K562 (cell line): ENCODE data around the gene GPR78.

Experiments
- CHD2 ChIP-seq: IDR thresholded peaks from 2 replicates; pipeline ENCODE4 v1.6.1; 2011; ENCODE audit warnings: low read depth, low read length
- GABPA ChIP-seq: fragments of 200-800 bp; sonication (Bioruptor generic); conservative IDR thresholded peaks from 2 replicates; pipeline ENCODE4 v1.6.1; 2016; ENCODE audit warnings: low read depth, missing genetic modification characterization, missing compliant biosample characterization
- GABPB1 ChIP-seq: sonication (generic); formaldehyde crosslinking; IDR thresholded peaks from 2 replicates; pipeline ENCODE4 v1.8.0; 2022; ENCODE audit warnings: mild to moderate bottlenecking, missing genetic modification reagents
- NRF1 ChIP-seq, 2 experiments: fragments of 450-650 bp; IDR thresholded peaks in 1 of 2; conservative IDR thresholded peaks in 1 of 2; 2 replicates each; pipeline ENCODE4 v1.6.1; 2014; ENCODE audit warnings: mild to moderate bottlenecking in 2 of 2
- TF ChIP-seq, protein P1 (sequence below): fragments of 450-650 bp; IDR thresholded peaks from 2 replicates; pipeline ENCODE4 v1.6.1; 2016; ENCODE audit warnings: low read depth
- TF ChIP-seq, protein P2 (sequence below), 2 experiments: IDR thresholded peaks; 2 replicates each; pipeline ENCODE4 v1.6.1; 2011; ENCODE audit warnings: borderline replicate concordance in 1 of 2, control low read depth in 1 of 2, low read depth in 1 of 2, low read length in 1 of 2, mild to moderate bottlenecking in 1 of 2, mixed read lengths in 1 of 2, moderate library complexity in 1 of 2; ENCODE audit not compliant: insufficient read depth in 1 of 2, insufficient read length in 1 of 2, poor library complexity in 1 of 2, severe bottlenecking in 1 of 2; ENCODE audit errors: extremely low read depth in 1 of 2
- TF ChIP-seq, protein P3 (sequence below): sonication (generic); formaldehyde crosslinking; IDR thresholded peaks from 2 replicates; pipeline ENCODE4 v1.8.0; 2023; ENCODE audit warnings: mild to moderate bottlenecking, missing genetic modification reagents

DNA sequence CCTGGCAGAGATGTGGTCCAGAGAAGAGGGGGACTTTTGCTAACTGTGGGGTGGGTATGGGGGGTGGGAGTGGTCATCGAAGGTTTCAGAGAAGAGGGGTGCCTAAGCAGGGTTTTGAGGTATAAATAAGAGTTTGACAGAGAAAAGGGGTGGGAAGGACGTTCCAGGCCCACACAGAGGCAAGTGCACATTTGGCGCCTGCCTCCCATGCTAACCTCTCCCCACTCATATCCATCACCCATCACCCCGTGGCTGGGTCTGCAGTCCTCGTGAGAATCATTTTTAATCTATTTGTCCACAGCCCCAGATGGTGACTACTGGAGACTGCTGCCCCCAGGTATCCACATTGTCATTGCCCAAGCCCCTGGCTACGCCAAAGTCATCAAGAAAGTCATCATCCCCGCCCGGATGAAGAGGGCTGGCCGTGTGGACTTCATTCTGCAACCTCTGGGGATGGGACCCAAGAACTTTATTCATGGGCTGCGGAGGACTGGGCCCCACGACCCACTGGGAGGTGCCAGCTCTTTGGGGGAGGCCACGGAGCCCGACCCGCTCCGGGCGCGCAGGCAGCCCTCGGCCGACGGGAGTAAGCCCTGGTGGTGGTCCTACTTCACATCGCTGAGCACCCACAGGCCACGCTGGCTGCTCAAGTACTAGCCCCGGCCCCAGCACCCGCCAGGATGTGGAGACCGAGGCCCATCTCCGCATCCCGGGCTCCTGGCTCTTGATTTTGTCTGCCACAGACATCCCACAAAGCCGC is 38.9 kb downstream of the GPR78 start:
- TF ChIP-seq, protein P1, sequence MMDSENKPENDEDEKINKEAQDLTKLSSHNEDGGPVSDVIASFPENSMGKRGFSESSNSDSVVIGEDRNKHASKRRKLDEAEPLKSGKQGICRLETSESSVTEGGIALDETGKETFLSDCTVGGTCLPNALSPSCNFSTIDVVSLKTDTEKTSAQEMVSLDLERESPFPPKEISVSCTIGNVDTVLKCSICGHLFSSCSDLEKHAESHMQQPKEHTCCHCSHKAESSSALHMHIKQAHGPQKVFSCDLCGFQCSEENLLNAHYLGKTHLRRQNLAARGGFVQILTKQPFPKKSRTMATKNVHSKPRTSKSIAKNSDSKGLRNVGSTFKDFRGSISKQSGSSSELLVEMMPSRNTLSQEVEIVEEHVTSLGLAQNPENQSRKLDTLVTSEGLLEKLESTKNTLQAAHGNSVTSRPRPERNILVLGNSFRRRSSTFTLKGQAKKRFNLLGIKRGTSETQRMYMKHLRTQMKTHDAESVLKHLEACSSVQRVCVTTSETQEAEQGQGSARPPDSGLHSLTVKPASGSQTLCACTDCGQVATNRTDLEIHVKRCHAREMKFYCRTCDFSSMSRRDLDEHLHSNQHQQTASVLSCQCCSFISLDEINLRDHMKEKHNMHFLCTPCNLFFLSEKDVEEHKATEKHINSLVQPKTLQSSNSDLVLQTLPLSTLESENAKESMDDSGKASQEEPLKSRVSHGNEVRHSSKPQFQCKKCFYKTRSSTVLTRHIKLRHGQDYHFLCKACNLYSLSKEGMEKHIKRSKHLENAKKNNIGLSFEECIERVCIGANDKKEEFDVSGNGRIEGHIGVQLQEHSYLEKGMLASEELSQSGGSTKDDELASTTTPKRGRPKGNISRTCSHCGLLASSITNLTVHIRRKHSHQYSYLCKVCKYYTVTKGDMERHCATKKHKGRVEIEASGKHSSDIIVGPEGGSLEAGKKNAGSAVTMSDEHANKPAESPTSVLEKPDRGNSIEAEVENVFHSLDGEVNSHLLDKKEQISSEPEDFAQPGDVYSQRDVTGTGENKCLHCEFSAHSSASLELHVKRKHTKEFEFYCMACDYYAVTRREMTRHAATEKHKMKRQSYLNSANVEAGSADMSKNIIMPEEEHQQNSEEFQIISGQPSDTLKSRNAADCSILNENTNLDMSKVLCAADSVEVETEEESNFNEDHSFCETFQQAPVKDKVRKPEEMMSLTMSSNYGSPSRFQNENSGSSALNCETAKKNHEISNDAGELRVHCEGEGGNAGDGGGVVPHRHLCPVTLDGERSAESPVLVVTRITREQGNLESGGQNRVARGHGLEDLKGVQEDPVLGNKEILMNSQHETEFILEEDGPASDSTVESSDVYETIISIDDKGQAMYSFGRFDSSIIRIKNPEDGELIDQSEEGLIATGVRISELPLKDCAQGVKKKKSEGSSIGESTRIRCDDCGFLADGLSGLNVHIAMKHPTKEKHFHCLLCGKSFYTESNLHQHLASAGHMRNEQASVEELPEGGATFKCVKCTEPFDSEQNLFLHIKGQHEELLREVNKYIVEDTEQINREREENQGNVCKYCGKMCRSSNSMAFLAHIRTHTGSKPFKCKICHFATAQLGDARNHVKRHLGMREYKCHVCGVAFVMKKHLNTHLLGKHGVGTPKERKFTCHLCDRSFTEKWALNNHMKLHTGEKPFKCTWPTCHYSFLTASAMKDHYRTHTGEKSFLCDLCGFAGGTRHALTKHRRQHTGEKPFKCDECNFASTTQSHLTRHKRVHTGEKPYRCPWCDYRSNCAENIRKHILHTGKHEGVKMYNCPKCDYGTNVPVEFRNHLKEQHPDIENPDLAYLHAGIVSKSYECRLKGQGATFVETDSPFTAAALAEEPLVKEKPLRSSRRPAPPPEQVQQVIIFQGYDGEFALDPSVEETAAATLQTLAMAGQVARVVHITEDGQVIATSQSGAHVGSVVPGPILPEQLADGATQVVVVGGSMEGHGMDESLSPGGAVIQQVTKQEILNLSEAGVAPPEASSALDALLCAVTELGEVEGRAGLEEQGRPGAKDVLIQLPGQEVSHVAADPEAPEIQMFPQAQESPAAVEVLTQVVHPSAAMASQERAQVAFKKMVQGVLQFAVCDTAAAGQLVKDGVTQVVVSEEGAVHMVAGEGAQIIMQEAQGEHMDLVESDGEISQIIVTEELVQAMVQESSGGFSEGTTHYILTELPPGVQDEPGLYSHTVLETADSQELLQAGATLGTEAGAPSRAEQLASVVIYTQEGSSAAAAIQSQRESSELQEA, result no peak
- TF ChIP-seq NRF1 (conservative IDR thresholded peaks at IDR 0.05 in 1 of 2, IDR thresholded peaks at IDR 0.05 in 1 of 2), result no peak
- TF ChIP-seq, protein P2, sequence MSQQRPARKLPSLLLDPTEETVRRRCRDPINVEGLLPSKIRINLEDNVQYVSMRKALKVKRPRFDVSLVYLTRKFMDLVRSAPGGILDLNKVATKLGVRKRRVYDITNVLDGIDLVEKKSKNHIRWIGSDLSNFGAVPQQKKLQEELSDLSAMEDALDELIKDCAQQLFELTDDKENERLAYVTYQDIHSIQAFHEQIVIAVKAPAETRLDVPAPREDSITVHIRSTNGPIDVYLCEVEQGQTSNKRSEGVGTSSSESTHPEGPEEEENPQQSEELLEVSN (IDR thresholded peaks at IDR 0.05; ENCODE audit: borderline replicate concordance in 1 of 2, extremely low read depth in 1 of 2, insufficient read depth in 1 of 2, insufficient read length in 1 of 2, low read depth in 1 of 2, low read length in 1 of 2, poor library complexity in 1 of 2, severe bottlenecking in 1 of 2), result no peak
- TF ChIP-seq, protein P3, sequence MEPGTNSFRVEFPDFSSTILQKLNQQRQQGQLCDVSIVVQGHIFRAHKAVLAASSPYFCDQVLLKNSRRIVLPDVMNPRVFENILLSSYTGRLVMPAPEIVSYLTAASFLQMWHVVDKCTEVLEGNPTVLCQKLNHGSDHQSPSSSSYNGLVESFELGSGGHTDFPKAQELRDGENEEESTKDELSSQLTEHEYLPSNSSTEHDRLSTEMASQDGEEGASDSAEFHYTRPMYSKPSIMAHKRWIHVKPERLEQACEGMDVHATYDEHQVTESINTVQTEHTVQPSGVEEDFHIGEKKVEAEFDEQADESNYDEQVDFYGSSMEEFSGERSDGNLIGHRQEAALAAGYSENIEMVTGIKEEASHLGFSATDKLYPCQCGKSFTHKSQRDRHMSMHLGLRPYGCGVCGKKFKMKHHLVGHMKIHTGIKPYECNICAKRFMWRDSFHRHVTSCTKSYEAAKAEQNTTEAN, result no peak
- no peak for TF ChIP-seq GABPA (tag)
- no peak for TF ChIP-seq GABPB1
- TF ChIP-seq CHD2, result no peak
